HG02610 (cell line): Measurements from ENCODE around the gene NEDD9.

Source experiments
- ATAC-seq: cut with Tn5 transposase; IDR thresholded peaks from one replicate; pipeline ENCODE4 v1.9.1; 2021; ENCODE audit warnings: mild to moderate bottlenecking, moderate library complexity; ENCODE audit not compliant: unreplicated experiment

Gene NEDD9

GRCh38 chr6:11146117-11146826 lies 86.2 kb downstream of the NEDD9 start:
- no peak for ATAC-seq

DNA sequence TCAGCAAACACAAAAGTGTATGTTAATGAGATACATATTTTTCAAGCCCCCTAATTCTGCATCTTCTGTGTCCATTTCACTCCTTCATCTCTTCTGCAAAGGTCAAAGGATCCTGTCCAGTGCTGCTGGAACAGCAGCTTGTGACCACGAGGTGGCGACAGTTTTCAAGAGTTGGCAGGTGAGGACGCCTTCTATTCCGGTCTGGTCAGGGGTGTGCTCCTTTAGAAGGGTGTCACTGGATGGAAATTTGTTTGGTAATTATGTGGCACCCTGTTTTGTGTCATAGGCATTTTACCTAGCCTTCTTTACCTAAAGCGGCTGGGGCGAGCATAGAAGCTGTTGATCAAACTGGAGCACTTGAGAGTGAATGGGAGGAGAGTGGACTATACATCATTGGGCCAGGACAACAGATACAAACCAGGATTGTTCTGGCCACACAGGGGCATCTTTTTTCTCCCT lies 88.0 kb downstream of the NEDD9 start:
- ATAC-seq, result peak; percentile 76

- ATAC-seq, result no peak
These were observed 88.8 kb downstream of the NEDD9 start for GRCh38 chr6:11143394-11144371.

GRCh38 chr6:11142296-11143027 lies 90.0 kb downstream of the NEDD9 start:
- ATAC-seq, result no peak

DNA sequence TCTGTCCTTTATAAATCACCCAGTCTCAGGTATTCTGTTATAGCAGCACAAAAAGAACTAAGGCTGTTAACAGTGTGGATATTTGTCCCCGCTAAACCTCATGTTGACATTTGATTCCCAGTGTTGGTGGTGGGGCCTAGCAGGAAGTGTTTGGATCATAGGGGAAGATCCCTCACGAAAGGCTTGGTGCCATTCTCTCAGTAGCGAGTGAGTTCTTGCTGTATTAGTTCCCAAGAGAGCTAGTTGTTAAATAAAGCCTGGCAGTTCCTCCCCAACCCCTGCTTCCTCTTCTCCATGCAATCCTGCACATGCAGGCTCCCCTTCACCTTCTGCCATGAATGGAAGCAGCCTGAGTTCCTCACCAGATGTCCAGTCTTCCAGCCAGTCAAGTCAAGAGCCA lies 91.2 kb downstream of the NEDD9 start:
- ATAC-seq, result no peak

- no peak for ATAC-seq
These were observed 92.4 kb downstream of the NEDD9 start for GRCh38 chr6:11140056-11140455.

- peak; percentile 74 for ATAC-seq
These were observed 93.2 kb downstream of the NEDD9 start for GRCh38 chr6:11139051-11139960.

DNA sequence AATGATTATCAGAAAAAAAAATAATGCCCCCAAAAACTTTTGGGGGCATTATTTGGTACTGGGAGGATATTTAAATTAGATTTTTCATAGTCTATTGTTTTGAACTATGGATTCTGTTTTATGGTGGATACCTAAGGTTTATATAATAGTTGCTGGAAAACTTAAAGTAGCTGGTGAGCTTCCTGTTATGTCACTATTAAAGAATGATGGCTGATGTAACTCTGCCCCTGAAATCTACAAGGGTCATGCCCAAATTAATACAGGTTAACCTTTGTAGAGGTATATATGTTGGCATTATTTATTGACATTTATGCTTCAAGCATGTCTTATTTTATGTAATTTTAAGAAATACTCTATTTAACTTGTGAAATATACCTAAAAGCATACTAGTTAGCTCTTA lies 95.7 kb downstream of the NEDD9 start:
- ATAC-seq, result no peak
